ENCODE results near the gene LMNB1.
"Not testable (repeated sequence)": the region's sequence is repeated elsewhere in the genome, so short reads cannot be mapped to it uniquely, and the experiment has no call there.

Gene LMNB1

GRCh38 chr5:126776499-126777256, at the start of gene LMNB1:
Gene LMNB1 (plus strand): TSS chr5:126777136. CDS start chr5:126777509, 373 bp downstream.
- peak within 1 kb of the TSS; percentile 74 for H3K4me3 ChIP-seq (ENCODE audit: low read length)
- H3K9me3 ChIP-seq (ENCODE audit: control insufficient read depth, low read length), result no peaks in the 10 kb centered on the region
- H3K27me3 ChIP-seq (ENCODE audit: control insufficient read depth, insufficient read depth, low read length), result no peaks in the 10 kb centered on the region
- no peaks in the 10 kb centered on the region for H3K36me3 ChIP-seq (ENCODE audit: control insufficient read depth, insufficient read depth, low read length)
- peak within 1 kb of the TSS; percentile 87 for H3K9ac ChIP-seq (ENCODE audit: low read length)
- peaks cover 5% of the 10 kb centered on the region for H3K4me1 ChIP-seq (ENCODE audit: control insufficient read depth, insufficient read depth, low read length)

- Histone ChIP-seq H3K4me1 (ENCODE audit: control insufficient read depth, insufficient read depth, low read length) (no peaks in the 10 kb centered on the region), H3K9me3 (ENCODE audit: control insufficient read depth, low read length) (no peaks in the 10 kb centered on the region), H3K36me3 (ENCODE audit: control insufficient read depth, insufficient read depth, low read length) (no peaks in the 10 kb centered on the region), H3K27me3 (ENCODE audit: control insufficient read depth, insufficient read depth, low read length) (no peaks in the 10 kb centered on the region), H3K9ac (ENCODE audit: low read length) (no peak overlapping the region), H3K4me3 (ENCODE audit: low read length) (no peak overlapping the region)
Observed at GRCh38 chr5:126732716-126733115, 44.2 kb upstream of the LMNB1 start.

- H3K4me1 ChIP-seq (ENCODE audit: control insufficient read depth, insufficient read depth, low read length); H3K9ac ChIP-seq (ENCODE audit: low read length); H3K9me3 ChIP-seq (ENCODE audit: control insufficient read depth, low read length); H3K36me3 ChIP-seq (ENCODE audit: control insufficient read depth, insufficient read depth, low read length); H3K4me3 ChIP-seq (ENCODE audit: low read length); H3K27me3 ChIP-seq (ENCODE audit: control insufficient read depth, insufficient read depth, low read length): not testable (repeated sequence)
Observed at GRCh38 chr5:126734573-126734972, 42.4 kb upstream of the LMNB1 start.

GRCh38 chr5:126736141-126736540, 40.8 kb upstream of the LMNB1 start:
- no peak overlapping the region for H3K4me3 ChIP-seq (ENCODE audit: low read length)
- H3K9me3 ChIP-seq (ENCODE audit: control insufficient read depth, low read length), result no peaks in the 10 kb centered on the region
- no peaks in the 10 kb centered on the region for H3K36me3 ChIP-seq (ENCODE audit: control insufficient read depth, insufficient read depth, low read length)
- H3K4me1 ChIP-seq (ENCODE audit: control insufficient read depth, insufficient read depth, low read length), result no peaks in the 10 kb centered on the region
- H3K27me3 ChIP-seq (ENCODE audit: control insufficient read depth, insufficient read depth, low read length), result no peaks in the 10 kb centered on the region
- no peak overlapping the region for H3K9ac ChIP-seq (ENCODE audit: low read length)

- no peaks in the 10 kb centered on the region for H3K4me1 ChIP-seq (ENCODE audit: control insufficient read depth, insufficient read depth, low read length)
- no peaks in the 10 kb centered on the region for H3K36me3 ChIP-seq (ENCODE audit: control insufficient read depth, insufficient read depth, low read length)
- no peak overlapping the region for H3K9ac ChIP-seq (ENCODE audit: low read length)
- no peaks in the 10 kb centered on the region for H3K9me3 ChIP-seq (ENCODE audit: control insufficient read depth, low read length)
- H3K4me3 ChIP-seq (ENCODE audit: low read length), result no peak overlapping the region
- H3K27me3 ChIP-seq (ENCODE audit: control insufficient read depth, insufficient read depth, low read length), result no peaks in the 10 kb centered on the region
Observed at GRCh38 chr5:126741361-126741760, 35.6 kb upstream of the LMNB1 start.

- H3K36me3 ChIP-seq (ENCODE audit: control insufficient read depth, insufficient read depth, low read length), result no peaks in the 10 kb centered on the region
- no peaks in the 10 kb centered on the region for H3K9me3 ChIP-seq (ENCODE audit: control insufficient read depth, low read length)
- H3K27me3 ChIP-seq (ENCODE audit: control insufficient read depth, insufficient read depth, low read length), result no peaks in the 10 kb centered on the region
- H3K4me1 ChIP-seq (ENCODE audit: control insufficient read depth, insufficient read depth, low read length), result no peaks in the 10 kb centered on the region
- H3K4me3 ChIP-seq (ENCODE audit: low read length), result no peak overlapping the region
- H3K9ac ChIP-seq (ENCODE audit: low read length), result no peak overlapping the region
Observed at GRCh38 chr5:126742425-126742824, 34.5 kb upstream of the LMNB1 start.

GRCh38 chr5:126744836-126745235, 32.1 kb upstream of the LMNB1 start:
- no peaks in the 10 kb centered on the region for H3K4me1 ChIP-seq (ENCODE audit: control insufficient read depth, insufficient read depth, low read length)
- H3K4me3 ChIP-seq (ENCODE audit: low read length), result no peak overlapping the region
- H3K9me3 ChIP-seq (ENCODE audit: control insufficient read depth, low read length), result no peaks in the 10 kb centered on the region
- no peak overlapping the region for H3K9ac ChIP-seq (ENCODE audit: low read length)
- no peaks in the 10 kb centered on the region for H3K27me3 ChIP-seq (ENCODE audit: control insufficient read depth, insufficient read depth, low read length)
- H3K36me3 ChIP-seq (ENCODE audit: control insufficient read depth, insufficient read depth, low read length), result no peaks in the 10 kb centered on the region

- H3K36me3 ChIP-seq (ENCODE audit: control insufficient read depth, insufficient read depth, low read length), result no peaks in the 10 kb centered on the region
- no peaks in the 10 kb centered on the region for H3K27me3 ChIP-seq (ENCODE audit: control insufficient read depth, insufficient read depth, low read length)
- H3K9me3 ChIP-seq (ENCODE audit: control insufficient read depth, low read length), result no peaks in the 10 kb centered on the region
- H3K4me3 ChIP-seq (ENCODE audit: low read length), result no peak overlapping the region
- no peak overlapping the region for H3K9ac ChIP-seq (ENCODE audit: low read length)
- H3K4me1 ChIP-seq (ENCODE audit: control insufficient read depth, insufficient read depth, low read length), result no peaks in the 10 kb centered on the region
Observed at GRCh38 chr5:126745259-126745992, 31.5 kb upstream of the LMNB1 start.

- no peak overlapping the region for H3K9ac ChIP-seq (ENCODE audit: low read length)
- H3K9me3 ChIP-seq (ENCODE audit: control insufficient read depth, low read length), result no peaks in the 10 kb centered on the region
- no peaks in the 10 kb centered on the region for H3K36me3 ChIP-seq (ENCODE audit: control insufficient read depth, insufficient read depth, low read length)
- H3K27me3 ChIP-seq (ENCODE audit: control insufficient read depth, insufficient read depth, low read length), result no peaks in the 10 kb centered on the region
- H3K4me3 ChIP-seq (ENCODE audit: low read length), result no peak overlapping the region
- H3K4me1 ChIP-seq (ENCODE audit: control insufficient read depth, insufficient read depth, low read length), result no peaks in the 10 kb centered on the region
Observed at GRCh38 chr5:126746290-126746689, 30.6 kb upstream of the LMNB1 start.

GRCh38 chr5:126752081-126752785, 24.7 kb upstream of the LMNB1 start:
- no peaks in the 10 kb centered on the region for H3K36me3 ChIP-seq (ENCODE audit: control insufficient read depth, insufficient read depth, low read length)
- H3K4me3 ChIP-seq (ENCODE audit: low read length), result no peak overlapping the region
- no peaks in the 10 kb centered on the region for H3K4me1 ChIP-seq (ENCODE audit: control insufficient read depth, insufficient read depth, low read length)
- no peaks in the 10 kb centered on the region for H3K27me3 ChIP-seq (ENCODE audit: control insufficient read depth, insufficient read depth, low read length)
- H3K9ac ChIP-seq (ENCODE audit: low read length), result no peak overlapping the region
- no peaks in the 10 kb centered on the region for H3K9me3 ChIP-seq (ENCODE audit: control insufficient read depth, low read length)

- no peaks in the 10 kb centered on the region for H3K9me3 ChIP-seq (ENCODE audit: control insufficient read depth, low read length)
- no peak overlapping the region for H3K4me3 ChIP-seq (ENCODE audit: low read length)
- H3K36me3 ChIP-seq (ENCODE audit: control insufficient read depth, insufficient read depth, low read length), result no peaks in the 10 kb centered on the region
- no peaks in the 10 kb centered on the region for H3K27me3 ChIP-seq (ENCODE audit: control insufficient read depth, insufficient read depth, low read length)
- no peak overlapping the region for H3K9ac ChIP-seq (ENCODE audit: low read length)
- H3K4me1 ChIP-seq (ENCODE audit: control insufficient read depth, insufficient read depth, low read length), result no peaks in the 10 kb centered on the region
Observed at GRCh38 chr5:126753227-126753626, 23.7 kb upstream of the LMNB1 start.

- Histone ChIP-seq H3K4me1 (ENCODE audit: control insufficient read depth, insufficient read depth, low read length) (no peaks in the 10 kb centered on the region), H3K27me3 (ENCODE audit: control insufficient read depth, insufficient read depth, low read length) (no peaks in the 10 kb centered on the region), H3K9me3 (ENCODE audit: control insufficient read depth, low read length) (no peaks in the 10 kb centered on the region), H3K36me3 (ENCODE audit: control insufficient read depth, insufficient read depth, low read length) (no peaks in the 10 kb centered on the region), H3K4me3 (ENCODE audit: low read length) (no peak overlapping the region), H3K9ac (ENCODE audit: low read length) (no peak overlapping the region)
Observed at GRCh38 chr5:126754609-126755008, 22.3 kb upstream of the LMNB1 start.

Data from mucosa of stomach (tissue), 1 donor.